Measurements from ENCODE around the gene EIPR1.
"Not testable (repeated sequence)": the region's sequence is repeated elsewhere in the genome, so short reads cannot be mapped to it uniquely, and the experiment has no call there.

EIPR1 gene

GRCh38 chr2:3301001-3301400 is 76.6 kb downstream of the EIPR1 start:
- no peak for DNase-seq

DNA sequence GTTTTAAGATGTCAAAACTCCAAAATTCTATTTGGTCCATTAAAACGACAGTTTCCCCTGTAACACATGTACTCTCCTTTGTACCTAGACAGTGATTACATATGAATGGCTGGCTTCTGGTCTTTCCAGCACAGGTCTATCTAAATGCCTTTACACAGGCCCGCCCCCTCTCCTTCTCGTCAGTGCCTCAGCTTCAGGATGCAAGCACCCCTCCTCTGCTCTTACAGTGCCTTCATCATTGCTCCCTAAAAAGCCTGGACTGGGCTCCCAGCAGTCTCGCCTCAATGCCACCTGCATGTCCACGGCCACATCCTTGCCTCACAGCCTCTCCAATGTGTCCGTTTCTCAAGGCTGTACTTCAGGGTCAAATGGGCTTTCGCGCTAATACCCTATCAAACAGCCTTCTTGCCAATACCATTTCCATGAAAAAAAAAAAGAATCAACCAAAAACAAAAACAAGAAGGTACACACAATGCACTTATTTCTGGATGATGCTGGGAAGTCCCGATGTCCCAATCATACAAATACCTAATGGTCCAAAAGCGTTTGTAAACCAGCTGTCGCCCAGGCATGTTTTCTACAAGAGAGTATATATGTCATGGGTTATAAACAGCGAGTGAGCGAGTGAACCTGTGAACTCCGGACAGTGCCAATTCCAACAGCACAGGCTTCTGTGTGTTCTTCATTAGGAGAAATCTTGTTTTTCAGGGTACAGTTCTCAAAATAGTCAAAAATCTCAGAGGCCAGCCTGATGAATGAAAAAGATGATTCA is 77.2 kb downstream of the EIPR1 start:
- DNase-seq: no peak

DNA sequence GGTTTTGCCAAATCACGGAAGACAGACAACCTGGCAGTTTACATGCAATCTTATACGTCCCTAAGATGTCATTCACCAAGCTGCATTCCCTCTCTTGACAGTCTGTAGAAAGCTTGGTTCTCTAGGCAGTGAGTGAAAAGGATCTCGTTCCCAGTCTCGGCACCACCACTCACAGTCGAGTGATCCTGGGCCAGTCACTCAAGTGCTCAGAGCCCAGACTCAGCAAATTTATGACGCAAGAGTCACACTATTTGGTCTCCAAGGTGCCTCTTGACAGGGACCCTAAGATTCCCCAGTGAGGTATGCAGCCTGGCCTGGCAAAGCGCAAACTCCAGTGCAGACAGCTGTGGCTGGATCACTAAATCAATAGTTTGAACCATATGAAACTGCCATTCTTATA is 77.9 kb downstream of the EIPR1 start:
- no peak for DNase-seq

GRCh38 chr2:3299130-3299529 is 78.5 kb downstream of the EIPR1 start:
- DNase-seq: no peak

DNA sequence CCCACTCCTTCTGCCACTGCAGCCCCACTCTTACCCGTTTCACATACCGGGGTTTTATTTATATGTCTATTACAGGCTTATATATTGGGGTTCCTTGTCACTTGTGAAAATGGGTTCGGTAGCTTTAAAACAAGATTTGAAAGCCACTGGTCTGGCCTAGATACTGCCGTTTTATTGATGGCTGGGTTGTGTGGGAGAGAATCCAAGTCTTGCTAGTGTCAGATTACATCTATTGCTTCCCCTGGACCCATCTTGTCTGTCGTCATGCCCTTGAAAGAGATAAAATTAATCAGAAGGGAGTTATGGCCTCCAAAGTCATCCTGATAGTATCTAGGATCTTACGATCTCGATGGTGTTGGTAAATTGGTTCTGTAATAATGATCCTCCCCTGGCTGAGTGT is 79.4 kb downstream of the EIPR1 start:
- DNase-seq: no peak

DNA sequence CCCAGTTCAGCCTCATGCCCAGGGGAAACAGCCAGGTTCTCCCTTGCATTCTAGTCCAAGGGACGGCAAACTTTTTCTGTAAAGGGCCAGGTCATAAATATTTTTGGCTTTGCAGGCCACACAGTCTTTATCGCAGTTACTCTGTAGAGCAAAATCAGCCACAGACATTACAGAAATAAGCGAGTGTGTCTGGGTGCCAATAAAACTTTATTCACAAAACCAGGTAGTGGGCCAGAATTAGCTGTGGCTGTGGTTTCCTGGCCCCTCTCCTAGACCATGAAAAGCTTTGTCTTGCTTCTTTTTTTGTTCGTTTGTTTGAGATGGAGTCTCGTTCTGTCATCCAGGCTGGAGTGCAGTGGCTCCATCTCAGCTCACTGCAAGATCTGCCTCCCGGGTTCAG is 80.1 kb downstream of the EIPR1 start:
- no peak for DNase-seq

- DNase-seq: no peak
Observed at GRCh38 chr2:3296182-3296972, 81.2 kb downstream of the EIPR1 start.

DNA sequence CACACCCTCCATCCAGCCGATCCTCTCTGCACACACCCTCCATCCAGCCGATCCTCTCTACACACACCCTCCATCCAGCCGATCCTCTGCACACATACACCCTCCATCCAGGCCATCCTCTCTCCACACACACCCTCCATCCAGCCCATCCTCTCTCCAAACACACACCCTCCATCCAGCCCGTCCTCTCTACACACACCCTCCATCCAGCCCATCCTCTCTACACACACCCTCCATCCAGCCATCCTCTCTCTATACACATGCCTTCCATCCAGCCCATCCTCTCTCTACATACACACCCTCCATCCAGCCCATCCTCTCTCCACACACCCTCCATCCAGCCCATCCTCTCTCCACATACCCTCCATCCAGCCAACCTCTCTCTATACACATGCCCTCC is 83.1 kb downstream of the EIPR1 start:
- DNase-seq: no peak

GRCh38 chr2:3294069-3294468 is 83.5 kb downstream of the EIPR1 start:
- no peak for DNase-seq

- DNase-seq: no peak
Observed at GRCh38 chr2:3293221-3293620, 84.4 kb downstream of the EIPR1 start.

GRCh38 chr2:3292416-3292815 is 85.2 kb downstream of the EIPR1 start:
- no peak for DNase-seq

- DNase-seq: no peak
Observed at GRCh38 chr2:3291750-3292149, 85.9 kb downstream of the EIPR1 start.

DNA sequence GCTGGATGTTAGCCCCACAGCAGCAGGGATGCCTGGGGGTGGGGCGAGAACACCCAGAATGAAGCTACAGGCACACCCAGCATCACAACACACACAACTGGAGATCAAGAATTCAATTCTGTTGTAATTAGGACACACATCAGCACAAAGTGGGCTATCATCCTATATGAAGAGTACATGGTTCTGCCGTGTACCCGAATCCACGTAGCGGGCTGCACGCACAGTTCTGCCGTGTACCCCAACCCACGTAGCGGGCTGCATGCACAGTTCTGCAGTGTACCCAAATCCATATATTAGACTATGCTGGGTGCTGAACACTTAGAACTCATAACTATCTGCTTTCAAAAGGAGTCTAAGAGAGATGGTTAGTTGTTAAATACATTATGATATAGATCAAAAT is 86.5 kb downstream of the EIPR1 start:
- no peak for DNase-seq

GRCh38 chr2:3290655-3291054 is 87.0 kb downstream of the EIPR1 start:
- DNase-seq: no peak

DNA sequence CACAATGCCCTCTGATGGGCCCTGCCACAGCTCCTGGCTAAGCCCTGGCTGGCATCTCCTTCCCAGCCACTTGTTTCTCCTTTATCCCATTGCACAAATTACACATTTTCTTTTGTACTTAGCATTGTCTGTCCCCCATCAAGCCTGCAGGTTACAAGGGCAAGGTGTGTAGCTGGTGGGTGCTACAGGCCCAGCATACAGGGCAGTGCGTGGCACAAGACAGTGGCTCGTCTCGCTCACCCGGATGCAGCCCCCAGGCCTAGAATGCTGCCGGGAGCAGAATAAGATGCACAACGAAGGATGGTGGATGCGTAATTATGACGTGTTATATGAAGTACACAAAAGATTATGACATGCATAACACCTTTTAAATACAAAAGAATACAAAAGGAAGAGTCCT is 87.6 kb downstream of the EIPR1 start:
- no peak for DNase-seq

- DNase-seq: no peak
Observed at GRCh38 chr2:3289526-3289925, 88.1 kb downstream of the EIPR1 start.

- no peak for DNase-seq
Observed at GRCh38 chr2:3289171-3289515, 88.5 kb downstream of the EIPR1 start.

DNA sequence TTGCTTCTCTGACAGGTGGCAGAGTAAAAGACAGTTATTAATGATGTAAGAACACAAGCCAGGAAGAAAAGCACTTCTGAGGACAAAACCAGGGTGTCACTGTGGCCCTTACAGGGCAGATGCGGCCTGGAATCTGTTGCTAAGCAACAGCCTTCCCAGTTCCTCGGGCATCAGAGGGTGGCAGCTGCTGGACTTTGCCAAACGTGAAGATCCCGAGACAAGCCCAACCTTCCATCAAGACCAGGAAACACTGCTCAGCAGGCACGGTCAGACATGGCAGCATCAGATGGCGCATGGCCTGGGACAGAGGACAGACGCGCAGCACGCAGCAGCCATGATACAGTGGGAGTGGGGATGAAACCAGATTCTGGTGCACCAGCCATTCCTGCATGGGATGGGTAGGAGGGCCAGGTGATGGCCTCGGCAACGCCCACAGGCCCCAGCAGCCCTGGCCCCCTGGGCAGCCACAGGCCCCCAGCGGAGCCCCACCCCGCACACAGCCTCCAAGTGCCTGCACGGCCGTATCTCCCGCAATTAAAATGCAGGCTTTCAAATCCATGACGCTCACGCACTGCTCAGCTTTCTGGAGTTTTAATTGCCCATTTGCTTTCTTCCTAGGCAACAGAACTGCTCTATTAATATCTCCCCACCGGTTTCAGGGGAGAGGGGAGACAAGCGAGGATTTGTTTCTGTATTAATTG is 89.0 kb downstream of the EIPR1 start:
- DNase-seq: no peak

- no peak for DNase-seq
Observed at GRCh38 chr2:3287896-3288295, 89.7 kb downstream of the EIPR1 start.

- DNase-seq: not testable (repeated sequence)
Observed at GRCh38 chr2:3286646-3287036, 91.0 kb downstream of the EIPR1 start.

- DNase-seq: no peak
Observed at GRCh38 chr2:3285901-3286645, 91.5 kb downstream of the EIPR1 start.

DNA sequence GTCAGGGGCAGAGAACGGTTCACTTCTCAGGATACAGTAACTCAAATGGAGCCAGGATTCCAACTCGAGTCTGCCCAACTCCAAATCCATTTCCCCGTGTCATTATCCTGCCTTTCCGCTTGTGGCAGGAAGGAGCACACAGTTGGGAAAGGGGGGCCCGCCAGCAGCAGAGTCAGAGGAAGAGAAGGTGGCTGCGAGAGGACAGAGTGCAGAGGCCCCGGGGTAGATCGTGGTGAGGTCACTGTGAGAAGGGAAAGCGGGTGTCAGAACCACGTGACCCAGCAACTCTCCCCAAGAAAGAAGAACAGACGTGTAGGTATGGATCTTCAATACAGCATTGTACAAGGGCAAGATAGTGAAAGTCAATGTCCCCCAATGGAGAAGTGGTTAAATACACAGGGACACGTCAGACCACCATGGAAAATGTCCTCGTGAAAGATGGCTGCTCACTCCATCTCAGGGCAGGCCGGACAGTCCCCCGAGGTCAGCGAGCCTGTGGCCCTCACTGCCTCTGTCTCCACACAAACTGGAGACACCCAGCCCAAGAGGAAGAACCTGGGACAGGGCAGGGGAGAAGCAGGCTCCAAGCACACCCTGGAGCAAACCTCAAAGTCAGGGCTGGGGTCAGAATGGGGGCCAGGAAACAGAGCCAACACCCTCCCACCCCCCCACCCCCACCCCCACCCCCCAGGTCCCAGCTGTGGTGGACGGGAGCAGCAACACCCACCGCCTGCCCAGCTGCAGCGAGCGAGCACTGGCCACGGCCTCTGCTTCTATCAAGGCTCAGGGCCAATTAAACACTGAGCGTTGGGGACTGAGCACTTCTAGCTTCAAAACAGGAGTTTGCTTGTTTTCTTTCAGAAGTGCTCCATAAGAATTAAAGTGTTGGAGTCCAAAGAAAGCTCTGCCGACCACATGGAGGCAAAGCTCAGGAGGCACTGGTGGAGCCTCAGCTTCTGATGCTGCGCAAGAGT is 92.7 kb downstream of the EIPR1 start:
- DNase-seq: no peak
